Neural cell (in vitro differentiated cells): ENCODE data around the gene LRRC8B. TPM values are rescaled to one million over a fixed set of nuclear protein-coding genes. Genes with fewer than 3 reads are reported as not detected.

Experiments
- H2AFZ ChIP-seq: fragments of 200-600, 300-800 bp; sonication (generic), shearing (Covaris generic); 2 replicates; pipeline ENCODE4 v1.6.0; 2014; ENCODE audit warnings: low read depth, mild to moderate bottlenecking, antibody characterized with exemption, low read length, moderate library complexity
- H3F3A ChIP-seq: fragments of 200-600 bp; shearing (Covaris generic); 2 replicates; pipeline ENCODE4 v1.6.1; 2016; ENCODE audit warnings: mild to moderate bottlenecking, moderate library complexity, mixed read lengths, antibody characterized with exemption, low read length; ENCODE audit not compliant: insufficient read depth, poor library complexity, severe bottlenecking
- H3K27ac ChIP-seq: fragments of 200-600, 300-800 bp; sonication (generic), shearing (Covaris generic); 2 replicates; pipeline ENCODE4 v1.5.1; 2014; ENCODE audit warnings: mild to moderate bottlenecking, low read length, moderate library complexity
- H3K27me3 ChIP-seq: fragments of 300-800, 200-600 bp; sonication (generic), shearing (Covaris generic); 2 replicates; pipeline ENCODE4 v1.6.0; 2014; ENCODE audit warnings: mild to moderate bottlenecking, low read depth, low read length, moderate library complexity; ENCODE audit not compliant: insufficient read depth
- H3K36me3 ChIP-seq: fragments of 300-800, 200-600 bp; sonication (generic), shearing (Covaris generic); 2 replicates; pipeline ENCODE4 v1.5.1; 2014; ENCODE audit warnings: mild to moderate bottlenecking, antibody characterized with exemption, low read length, moderate library complexity; ENCODE audit not compliant: insufficient read depth
- H3K4me2 ChIP-seq: fragments of 300-800, 200-600 bp; sonication (generic), shearing (Covaris generic); 2 replicates; pipeline ENCODE4 v1.6.0; 2014; ENCODE audit warnings: mild to moderate bottlenecking, low read length
- H3K4me3 ChIP-seq: fragments of 300-800, 200-600 bp; sonication (generic), shearing (Covaris generic); 2 replicates; pipeline ENCODE4 v1.5.1; 2014; ENCODE audit warnings: mild to moderate bottlenecking, low read length, moderate library complexity
- H3K79me2 ChIP-seq: fragments of 200-600 bp; shearing (Covaris generic); replicated peaks from 2 replicates; pipeline ENCODE4 v1.6.0; 2014; ENCODE audit warnings: mild to moderate bottlenecking, low read length, moderate library complexity; ENCODE audit not compliant: insufficient read depth
- H3K9ac ChIP-seq: fragments of 300-800, 200-600 bp; sonication (generic), shearing (Covaris generic); 2 replicates; pipeline ENCODE4 v1.6.1; 2016; ENCODE audit warnings: mild to moderate bottlenecking, low read length, mixed read lengths
- H3K9me2 ChIP-seq: fragments of 200-600 bp; shearing (Covaris generic); 2 replicates; pipeline ENCODE4 v1.6.1; 2016; ENCODE audit warnings: mild to moderate bottlenecking, low read length, mixed read lengths; ENCODE audit not compliant: insufficient read depth
- H3K9me3 ChIP-seq: fragments of 200-600, 300-800 bp; sonication (generic), shearing (Covaris generic); 2 replicates; pipeline ENCODE4 v1.6.1; 2016; ENCODE audit warnings: mild to moderate bottlenecking, mixed run types, low read length, moderate library complexity, mixed read lengths
- H4K20me1 ChIP-seq: fragments of 200-600 bp; shearing (Covaris generic); 2 replicates; pipeline ENCODE4 v1.6.1; 2016; ENCODE audit warnings: mild to moderate bottlenecking, mixed run types; ENCODE audit not compliant: insufficient read depth
- EZH2 ChIP-seq: fragments of 200-600, 300-800 bp; shearing (Covaris generic), sonication (generic); IDR thresholded peaks from 2 replicates; pipeline ENCODE4 v1.6.1; 2014; ENCODE audit warnings: antibody characterized with exemption, low read length, borderline replicate concordance, mild to moderate bottlenecking; ENCODE audit not compliant: insufficient read depth, poor library complexity, severe bottlenecking
- MXI1 ChIP-seq: fragments of 450-650 bp; conservative IDR thresholded peaks from 2 replicates; pipeline ENCODE4 v1.6.1; 2014; ENCODE audit warnings: antibody characterized with exemption, mild to moderate bottlenecking; ENCODE audit not compliant: poor library complexity, severe bottlenecking
- RAD21 ChIP-seq: fragments of 450-650 bp; conservative IDR thresholded peaks from 2 replicates; pipeline ENCODE4 v1.6.1; 2014; ENCODE audit warnings: antibody characterized with exemption, mild to moderate bottlenecking, moderate library complexity
- SMC3 ChIP-seq: fragments of 450-650 bp; conservative IDR thresholded peaks from 2 replicates; pipeline ENCODE4 v1.6.1; 2014; ENCODE audit warnings: antibody characterized with exemption, mild to moderate bottlenecking, moderate library complexity; ENCODE audit not compliant: poor library complexity
- TAF1 ChIP-seq: IDR thresholded peaks from 2 replicates; pipeline ENCODE4 v1.6.1; 2012; ENCODE audit warnings: low read depth
- polyA plus RNA-seq: library from polyadenylated mRNA; depleted of rRNA; stranded (reverse); fragments of >200 nt; gene quantifications from 2 replicates; pipeline ENCODE4 v1.2.3, GENCODE V29; 2014
- TF ChIP-seq, protein P1 (sequence below): fragments of 450-650 bp; IDR thresholded peaks from 2 replicates; pipeline ENCODE4 v1.5.1; 2014; ENCODE audit warnings: antibody characterized with exemption, mild to moderate bottlenecking, moderate library complexity; ENCODE audit not compliant: poor library complexity, severe bottlenecking
- TF ChIP-seq, protein P2 (sequence below): IDR thresholded peaks from 2 replicates; pipeline ENCODE4 v1.6.1; 2012; ENCODE audit warnings: borderline replicate concordance

LRRC8B gene
- polyA plus RNA-seq, 1 donor from 2014 or later, result 15.9 TPM

GRCh38 chr1:89546082-89546889 is 21.7 kb downstream of the LRRC8B start:
- no peaks in the 10 kb centered on the region for H3K27me3 ChIP-seq
- H3K4me2 ChIP-seq, result no peak overlapping the region
- H3F3A ChIP-seq, result peaks cover 4% of the 10 kb centered on the region
- H3K79me2 ChIP-seq, result peaks cover 10% of the 10 kb centered on the region
- H4K20me1 ChIP-seq, result no peaks in the 10 kb centered on the region
- no peak overlapping the region for H3K4me3 ChIP-seq
- no peak overlapping the region for H2AFZ ChIP-seq
- no peak overlapping the region for H3K9ac ChIP-seq
- TF ChIP-seq, protein P1, sequence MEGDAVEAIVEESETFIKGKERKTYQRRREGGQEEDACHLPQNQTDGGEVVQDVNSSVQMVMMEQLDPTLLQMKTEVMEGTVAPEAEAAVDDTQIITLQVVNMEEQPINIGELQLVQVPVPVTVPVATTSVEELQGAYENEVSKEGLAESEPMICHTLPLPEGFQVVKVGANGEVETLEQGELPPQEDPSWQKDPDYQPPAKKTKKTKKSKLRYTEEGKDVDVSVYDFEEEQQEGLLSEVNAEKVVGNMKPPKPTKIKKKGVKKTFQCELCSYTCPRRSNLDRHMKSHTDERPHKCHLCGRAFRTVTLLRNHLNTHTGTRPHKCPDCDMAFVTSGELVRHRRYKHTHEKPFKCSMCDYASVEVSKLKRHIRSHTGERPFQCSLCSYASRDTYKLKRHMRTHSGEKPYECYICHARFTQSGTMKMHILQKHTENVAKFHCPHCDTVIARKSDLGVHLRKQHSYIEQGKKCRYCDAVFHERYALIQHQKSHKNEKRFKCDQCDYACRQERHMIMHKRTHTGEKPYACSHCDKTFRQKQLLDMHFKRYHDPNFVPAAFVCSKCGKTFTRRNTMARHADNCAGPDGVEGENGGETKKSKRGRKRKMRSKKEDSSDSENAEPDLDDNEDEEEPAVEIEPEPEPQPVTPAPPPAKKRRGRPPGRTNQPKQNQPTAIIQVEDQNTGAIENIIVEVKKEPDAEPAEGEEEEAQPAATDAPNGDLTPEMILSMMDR, result no peak
- TF ChIP-seq, protein P2, sequence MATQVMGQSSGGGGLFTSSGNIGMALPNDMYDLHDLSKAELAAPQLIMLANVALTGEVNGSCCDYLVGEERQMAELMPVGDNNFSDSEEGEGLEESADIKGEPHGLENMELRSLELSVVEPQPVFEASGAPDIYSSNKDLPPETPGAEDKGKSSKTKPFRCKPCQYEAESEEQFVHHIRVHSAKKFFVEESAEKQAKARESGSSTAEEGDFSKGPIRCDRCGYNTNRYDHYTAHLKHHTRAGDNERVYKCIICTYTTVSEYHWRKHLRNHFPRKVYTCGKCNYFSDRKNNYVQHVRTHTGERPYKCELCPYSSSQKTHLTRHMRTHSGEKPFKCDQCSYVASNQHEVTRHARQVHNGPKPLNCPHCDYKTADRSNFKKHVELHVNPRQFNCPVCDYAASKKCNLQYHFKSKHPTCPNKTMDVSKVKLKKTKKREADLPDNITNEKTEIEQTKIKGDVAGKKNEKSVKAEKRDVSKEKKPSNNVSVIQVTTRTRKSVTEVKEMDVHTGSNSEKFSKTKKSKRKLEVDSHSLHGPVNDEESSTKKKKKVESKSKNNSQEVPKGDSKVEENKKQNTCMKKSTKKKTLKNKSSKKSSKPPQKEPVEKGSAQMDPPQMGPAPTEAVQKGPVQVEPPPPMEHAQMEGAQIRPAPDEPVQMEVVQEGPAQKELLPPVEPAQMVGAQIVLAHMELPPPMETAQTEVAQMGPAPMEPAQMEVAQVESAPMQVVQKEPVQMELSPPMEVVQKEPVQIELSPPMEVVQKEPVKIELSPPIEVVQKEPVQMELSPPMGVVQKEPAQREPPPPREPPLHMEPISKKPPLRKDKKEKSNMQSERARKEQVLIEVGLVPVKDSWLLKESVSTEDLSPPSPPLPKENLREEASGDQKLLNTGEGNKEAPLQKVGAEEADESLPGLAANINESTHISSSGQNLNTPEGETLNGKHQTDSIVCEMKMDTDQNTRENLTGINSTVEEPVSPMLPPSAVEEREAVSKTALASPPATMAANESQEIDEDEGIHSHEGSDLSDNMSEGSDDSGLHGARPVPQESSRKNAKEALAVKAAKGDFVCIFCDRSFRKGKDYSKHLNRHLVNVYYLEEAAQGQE, result no peak
- H3K9me3 ChIP-seq, result no peaks in the 10 kb centered on the region
- no peaks in the 10 kb centered on the region for H3K36me3 ChIP-seq
- H3K27ac ChIP-seq, result no peak overlapping the region
- no peaks in the 10 kb centered on the region for H3K9me2 ChIP-seq

DNA sequence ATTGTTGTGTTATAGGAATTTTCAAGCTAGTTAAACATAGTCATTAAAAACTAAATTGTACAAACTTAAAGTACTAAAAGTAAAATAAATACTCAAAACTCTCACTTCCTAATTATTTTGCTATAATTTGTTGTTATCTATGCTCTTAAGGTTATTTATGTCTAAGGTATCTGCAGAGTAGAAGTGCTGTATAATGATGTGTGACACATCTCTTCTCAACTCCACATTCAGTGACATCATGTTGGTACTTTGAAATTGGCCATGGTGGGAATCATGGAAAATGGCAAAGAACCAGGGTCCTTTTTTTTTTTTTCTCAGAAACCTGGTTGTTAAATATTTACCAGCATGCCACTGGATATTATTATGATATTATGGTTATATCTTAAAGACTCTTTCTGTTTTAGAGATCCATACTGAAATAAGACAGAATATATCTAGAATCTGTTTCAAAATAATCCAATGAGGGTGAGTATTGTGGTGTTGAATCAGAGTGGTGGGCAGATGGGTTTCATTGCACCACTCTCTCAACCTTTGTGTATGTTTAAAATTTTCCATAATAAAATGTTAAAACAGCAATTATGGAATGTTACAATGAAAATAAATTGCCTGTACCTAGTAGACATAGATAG is 22.4 kb downstream of the LRRC8B start:
- Histone ChIP-seq H3K27me3 (no peaks in the 10 kb centered on the region), H3K79me2 (peaks cover 6% of the 10 kb centered on the region), H4K20me1 (no peaks in the 10 kb centered on the region), H3K4me2 (no peak overlapping the region), H3K9me2 (no peaks in the 10 kb centered on the region), H3K27ac (no peak overlapping the region), H3K9me3 (no peaks in the 10 kb centered on the region), H3K4me3 (no peak overlapping the region), H2AFZ (no peak overlapping the region), H3K36me3 (no peaks in the 10 kb centered on the region), H3K9ac (no peak overlapping the region), H3F3A (peaks cover 4% of the 10 kb centered on the region)
- TF ChIP-seq SMC3, result no peak
- no peak for TF ChIP-seq RAD21
- TF ChIP-seq EZH2, result no peak
- no peak for TF ChIP-seq MXI1
- TF ChIP-seq TAF1, result no peak
- TF ChIP-seq, protein P2, result no peak
